Measurements from ENCODE around the gene TLR8. TPM values are rescaled to one million over a fixed set of nuclear protein-coding genes. Genes with fewer than 3 reads are reported as not detected.

Gene TLR8
- total RNA-seq, 5 donors from 2014 or later (not counting 1 experiment from before 2014, with no cell fraction given), result not detected

GRCh38 chrX:12919051-12919450 is 12.6 kb downstream of the TLR8 start:
- Mint-ChIP-seq H3K27ac (no peak overlapping the region), H3K36me3 (no peaks in the 10 kb centered on the region), H3K4me3 (no peak overlapping the region), H3K9me3 (no peaks in the 10 kb centered on the region), H3K4me1 (peaks cover 0 to 4% (median 0%) of the 10 kb centered on the region in 3 donors), H3K27me3 (peaks cover 2 to 49% of the 10 kb centered on the region in 2 donors)
- WGBS (ENCODE audit: insufficient coverage), result 80% methylated on average over 1 of the region's 10 CpGs
- H3K27me3 ChIP-seq (replicated peaks in 1 of 2; ENCODE audit: control insufficient read depth in 2 of 2, extremely low read depth in 1 of 2, insufficient read depth in 2 of 2, low read length in 1 of 2), result no peaks in the 10 kb centered on the region
- no peak for ATAC-seq (replicated peaks in 1 of 4)
- H3K4me3 ChIP-seq (ENCODE audit: control insufficient read depth in 1 of 2, extremely low read depth in 1 of 2, low read length in 1 of 2), result no peak overlapping the region
- no peak overlapping the region for H3K27ac ChIP-seq (ENCODE audit: low read length)
- no peaks in the 10 kb centered on the region for H3K36me3 ChIP-seq (ENCODE audit: control insufficient read depth in 2 of 2, extremely low read depth in 1 of 2, insufficient read depth in 1 of 2, low read length in 1 of 2)
- no peaks in the 10 kb centered on the region for H3K4me1 ChIP-seq (ENCODE audit: control insufficient read depth in 1 of 2, extremely low read depth in 1 of 2, insufficient read depth in 2 of 2, low read length in 2 of 2)
- ChIA-PET CTCF (no interaction called here), POLR2A (no interaction called here)
- H3K9me3 ChIP-seq, result no peaks in the 10 kb centered on the region
- no peak for DNase-seq

GRCh38 chrX:12919620-12920019 is 13.2 kb downstream of the TLR8 start:
- no peaks in the 10 kb centered on the region for H3K36me3 ChIP-seq (ENCODE audit: control insufficient read depth in 2 of 2, extremely low read depth in 1 of 2, insufficient read depth in 1 of 2, low read length in 1 of 2)
- Mint-ChIP-seq H3K9me3 (no peaks in the 10 kb centered on the region), H3K4me3 (no peak overlapping the region), H3K36me3 (no peaks in the 10 kb centered on the region), H3K27ac (no peak overlapping the region), H3K27me3 (peaks cover 2 to 51% of the 10 kb centered on the region in 2 donors), H3K4me1 (peaks cover 0 to 4% (median 0%) of the 10 kb centered on the region in 3 donors)
- CTCF ChIA-PET, result no interaction called here
- no peak for ATAC-seq (replicated peaks in 1 of 4)
- no peaks in the 10 kb centered on the region for H3K27me3 ChIP-seq (replicated peaks in 1 of 2; ENCODE audit: control insufficient read depth in 2 of 2, extremely low read depth in 1 of 2, insufficient read depth in 2 of 2, low read length in 1 of 2)
- POLR2A ChIA-PET, result no interaction called here
- H3K4me3 ChIP-seq (ENCODE audit: control insufficient read depth in 1 of 2, extremely low read depth in 1 of 2, low read length in 1 of 2), result no peak overlapping the region
- no CpG with 5 or more reads among the region's 8 CpGs for WGBS (ENCODE audit: insufficient coverage)
- H3K27ac ChIP-seq (ENCODE audit: low read length), result no peak overlapping the region
- no peaks in the 10 kb centered on the region for H3K4me1 ChIP-seq (ENCODE audit: control insufficient read depth in 1 of 2, extremely low read depth in 1 of 2, insufficient read depth in 2 of 2, low read length in 2 of 2)
- no peak for DNase-seq
- H3K9me3 ChIP-seq, result no peaks in the 10 kb centered on the region

- ATAC-seq (replicated peaks in 1 of 4), result no peak
- Histone ChIP-seq H3K27me3 (replicated peaks in 1 of 2; ENCODE audit: control insufficient read depth in 2 of 2, extremely low read depth in 1 of 2, insufficient read depth in 2 of 2, low read length in 1 of 2) (no peaks in the 10 kb centered on the region), H3K27ac (ENCODE audit: low read length) (no peak overlapping the region), H3K36me3 (ENCODE audit: control insufficient read depth in 2 of 2, extremely low read depth in 1 of 2, insufficient read depth in 1 of 2, low read length in 1 of 2) (no peaks in the 10 kb centered on the region), H3K4me1 (ENCODE audit: control insufficient read depth in 1 of 2, extremely low read depth in 1 of 2, insufficient read depth in 2 of 2, low read length in 2 of 2) (no peaks in the 10 kb centered on the region), H3K9me3 (no peaks in the 10 kb centered on the region), H3K4me3 (ENCODE audit: control insufficient read depth in 1 of 2, extremely low read depth in 1 of 2, low read length in 1 of 2) (no peak overlapping the region)
- peaks cover 0 to 4% (median 0%) of the 10 kb centered on the region in 3 donors for H3K4me1 Mint-ChIP-seq
- CTCF ChIA-PET, result no interaction called here
- WGBS (ENCODE audit: insufficient coverage), result 92% methylated on average over 2 of the region's 8 CpGs
- peaks cover 0 to 3% (median 0%) of the 10 kb centered on the region in 3 donors for H3K9me3 Mint-ChIP-seq
- POLR2A ChIA-PET, result no interaction called here
- no peak overlapping the region for H3K27ac Mint-ChIP-seq
- peaks cover 2 to 59% of the 10 kb centered on the region in 2 donors for H3K27me3 Mint-ChIP-seq
- H3K36me3 Mint-ChIP-seq, result no peaks in the 10 kb centered on the region
- DNase-seq, result no peak
- no peak overlapping the region for H3K4me3 Mint-ChIP-seq
Observed at GRCh38 chrX:12920990-12921389, 14.6 kb downstream of the TLR8 start.

GRCh38 chrX:12921886-12922598 is 15.6 kb downstream of the TLR8 start:
- H3K4me1 ChIP-seq (ENCODE audit: control insufficient read depth in 1 of 2, extremely low read depth in 1 of 2, insufficient read depth in 2 of 2, low read length in 2 of 2), result no peaks in the 10 kb centered on the region
- H3K36me3 Mint-ChIP-seq, result no peaks in the 10 kb centered on the region
- ChIA-PET POLR2A (no interaction called here), CTCF (no interaction called here)
- H3K9me3 Mint-ChIP-seq, result peaks cover 0 to 3% (median 0%) of the 10 kb centered on the region in 3 donors
- 86% methylated on average over 1 of the region's 10 CpGs for WGBS (ENCODE audit: insufficient coverage)
- no peak overlapping the region for H3K4me3 Mint-ChIP-seq
- H3K27ac Mint-ChIP-seq, result no peak overlapping the region
- peaks cover 2 to 55% of the 10 kb centered on the region in 2 donors for H3K27me3 Mint-ChIP-seq
- no peak overlapping the region for H3K27ac ChIP-seq (ENCODE audit: low read length)
- H3K36me3 ChIP-seq (ENCODE audit: control insufficient read depth in 2 of 2, extremely low read depth in 1 of 2, insufficient read depth in 1 of 2, low read length in 1 of 2), result no peaks in the 10 kb centered on the region
- H3K4me1 Mint-ChIP-seq, result peaks cover 0 to 4% (median 0%) of the 10 kb centered on the region in 3 donors
- H3K4me3 ChIP-seq (ENCODE audit: control insufficient read depth in 1 of 2, extremely low read depth in 1 of 2, low read length in 1 of 2), result no peak overlapping the region
- ATAC-seq (replicated peaks in 1 of 4) (no peak), DNase-seq (no peak)
- no peaks in the 10 kb centered on the region for H3K27me3 ChIP-seq (replicated peaks in 1 of 2; ENCODE audit: control insufficient read depth in 2 of 2, extremely low read depth in 1 of 2, insufficient read depth in 2 of 2, low read length in 1 of 2)
- no peaks in the 10 kb centered on the region for H3K9me3 ChIP-seq

- Mint-ChIP-seq H3K4me3 (no peak overlapping the region), H3K27ac (no peak overlapping the region), H3K36me3 (no peaks in the 10 kb centered on the region), H3K9me3 (peaks cover 0 to 3% (median 0%) of the 10 kb centered on the region in 3 donors), H3K27me3 (peaks cover 2 to 54% of the 10 kb centered on the region in 2 donors), H3K4me1 (peaks cover 0 to 4% (median 0%) of the 10 kb centered on the region in 3 donors)
- no peaks in the 10 kb centered on the region for H3K36me3 ChIP-seq (ENCODE audit: control insufficient read depth in 2 of 2, extremely low read depth in 1 of 2, insufficient read depth in 1 of 2, low read length in 1 of 2)
- H3K4me3 ChIP-seq (ENCODE audit: control insufficient read depth in 1 of 2, extremely low read depth in 1 of 2, low read length in 1 of 2), result no peak overlapping the region
- H3K9me3 ChIP-seq, result no peaks in the 10 kb centered on the region
- no peak overlapping the region for H3K27ac ChIP-seq (ENCODE audit: low read length)
- H3K4me1 ChIP-seq (ENCODE audit: control insufficient read depth in 1 of 2, extremely low read depth in 1 of 2, insufficient read depth in 2 of 2, low read length in 2 of 2), result no peaks in the 10 kb centered on the region
- DNase-seq (no peak), ATAC-seq (replicated peaks in 1 of 4) (no peak)
- CTCF ChIA-PET, result no interaction called here
- POLR2A ChIA-PET, result no interaction called here
- H3K27me3 ChIP-seq (replicated peaks in 1 of 2; ENCODE audit: control insufficient read depth in 2 of 2, extremely low read depth in 1 of 2, insufficient read depth in 2 of 2, low read length in 1 of 2), result no peaks in the 10 kb centered on the region
Observed at GRCh38 chrX:12922599-12922919, 16.1 kb downstream of the TLR8 start.

- H3K27ac ChIP-seq (ENCODE audit: low read length), result no peak overlapping the region
- no peaks in the 10 kb centered on the region for H3K4me1 ChIP-seq (ENCODE audit: control insufficient read depth in 1 of 2, extremely low read depth in 1 of 2, insufficient read depth in 2 of 2, low read length in 2 of 2)
- ChIA-PET POLR2A (no interaction called here), CTCF (interaction anchor here in 1 of 2 donors (0.6 to 1.7 kb wide), 3 partner anchors 17 to 456 kb away, joined by 3 to 7 read pairs (median 4); no protein-coding TSS in a partner anchor)
- ATAC-seq (replicated peaks in 1 of 4), result no peak
- no peaks in the 10 kb centered on the region for H3K27me3 ChIP-seq (replicated peaks in 1 of 2; ENCODE audit: control insufficient read depth in 2 of 2, extremely low read depth in 1 of 2, insufficient read depth in 2 of 2, low read length in 1 of 2)
- peaks cover 0 to 39% of the 10 kb centered on the region in 2 donors for H3K27me3 Mint-ChIP-seq
- no CpG with 5 or more reads among the region's 4 CpGs for WGBS (ENCODE audit: insufficient coverage)
- no peaks in the 10 kb centered on the region for H3K36me3 ChIP-seq (ENCODE audit: control insufficient read depth in 2 of 2, extremely low read depth in 1 of 2, insufficient read depth in 1 of 2, low read length in 1 of 2)
- H3K9me3 ChIP-seq, result no peaks in the 10 kb centered on the region
- H3K27ac Mint-ChIP-seq, result no peak overlapping the region
- no peak overlapping the region for H3K4me3 Mint-ChIP-seq
- H3K4me3 ChIP-seq (ENCODE audit: control insufficient read depth in 1 of 2, extremely low read depth in 1 of 2, low read length in 1 of 2), result no peak overlapping the region
- H3K4me1 Mint-ChIP-seq, result no peaks in the 10 kb centered on the region
- H3K9me3 Mint-ChIP-seq, result peaks cover 0 to 3% (median 3%) of the 10 kb centered on the region in 3 donors
- no peak for DNase-seq
- no peaks in the 10 kb centered on the region for H3K36me3 Mint-ChIP-seq
Observed at GRCh38 chrX:12929701-12930100, 23.3 kb downstream of the TLR8 start.
